HL-60 (cell line): ENCODE measurements around the gene ANKFN1.

Source experiments
- DNase-seq, 2 experiments: peaks; one replicate each; pipeline ENCODE4 v3.0.0-alpha.2; 2010 to 2020; ENCODE audit warnings: low read depth in 1 of 2, low spot score in 1 of 2
- H3K27ac ChIP-seq: fragments of 250-450 bp; sonication (Bioruptor Pico); replicated peaks from 2 replicates; pipeline ENCODE4 v1.5.1; 2020; ENCODE audit warnings: mild to moderate bottlenecking, moderate library complexity
- H3K27me3 ChIP-seq: fragments of 250-450 bp; sonication (Bioruptor Pico); 2 replicates; pipeline ENCODE4 v1.5.1; 2021; ENCODE audit warnings: mild to moderate bottlenecking, moderate library complexity; ENCODE audit not compliant: insufficient read depth, poor library complexity, severe bottlenecking
- H3K4me3 ChIP-seq: replicated peaks from 2 replicates; pipeline ENCODE4 v1.5.1; 2011; ENCODE audit warnings: mild to moderate bottlenecking, control low read depth, low read length; ENCODE audit not compliant: insufficient read depth
- GABPA ChIP-seq: IDR thresholded peaks from 2 replicates; pipeline ENCODE4 v1.6.1; 2012; ENCODE audit warnings: low read depth
- POLR2AphosphoS5 ChIP-seq: IDR thresholded peaks from 2 replicates; pipeline ENCODE4 v1.6.1; 2012; ENCODE audit warnings: low read depth
- SPI1 ChIP-seq: IDR thresholded peaks from 2 replicates; pipeline ENCODE4 v1.6.1; 2012; ENCODE audit warnings: low read depth, mild to moderate bottlenecking, borderline replicate concordance
- TF ChIP-seq, protein P1 (sequence below): IDR thresholded peaks from one replicate; pipeline ENCODE4 v1.5.1; 2011; ENCODE audit warnings: low read length, control low read depth, inconsistent platforms; ENCODE audit not compliant: insufficient read depth
- TF ChIP-seq, protein P2 (sequence below): IDR thresholded peaks from 2 replicates; pipeline ENCODE4 v1.6.1; 2012; ENCODE audit warnings: low read depth; ENCODE audit not compliant: insufficient replicate concordance

ANKFN1 gene

DNA sequence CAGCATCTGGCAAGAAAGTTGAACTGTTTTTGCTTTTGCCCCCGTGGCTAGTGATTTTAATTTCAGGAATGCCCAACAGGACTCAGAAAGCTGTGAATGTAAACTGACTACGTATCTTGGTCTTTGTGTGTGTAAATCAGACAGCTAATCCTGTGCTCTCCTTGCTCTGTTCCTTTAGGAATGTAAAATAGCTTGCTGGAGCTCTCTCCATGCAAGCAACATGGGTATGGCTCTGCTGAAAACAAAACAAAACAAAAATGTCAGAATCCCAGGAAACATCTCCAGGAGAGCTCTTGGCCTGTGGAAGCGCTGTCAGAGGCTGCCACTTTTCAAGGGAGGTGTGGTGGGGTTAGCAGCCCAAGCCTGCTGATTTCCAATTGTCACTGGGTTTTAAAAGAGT, 278.5 kb downstream of the ANKFN1 start:
- TF ChIP-seq GABPA, result no peak
- no peak for TF ChIP-seq POLR2AphosphoS5
- TF ChIP-seq SPI1, result no peak
- TF ChIP-seq, protein P1, sequence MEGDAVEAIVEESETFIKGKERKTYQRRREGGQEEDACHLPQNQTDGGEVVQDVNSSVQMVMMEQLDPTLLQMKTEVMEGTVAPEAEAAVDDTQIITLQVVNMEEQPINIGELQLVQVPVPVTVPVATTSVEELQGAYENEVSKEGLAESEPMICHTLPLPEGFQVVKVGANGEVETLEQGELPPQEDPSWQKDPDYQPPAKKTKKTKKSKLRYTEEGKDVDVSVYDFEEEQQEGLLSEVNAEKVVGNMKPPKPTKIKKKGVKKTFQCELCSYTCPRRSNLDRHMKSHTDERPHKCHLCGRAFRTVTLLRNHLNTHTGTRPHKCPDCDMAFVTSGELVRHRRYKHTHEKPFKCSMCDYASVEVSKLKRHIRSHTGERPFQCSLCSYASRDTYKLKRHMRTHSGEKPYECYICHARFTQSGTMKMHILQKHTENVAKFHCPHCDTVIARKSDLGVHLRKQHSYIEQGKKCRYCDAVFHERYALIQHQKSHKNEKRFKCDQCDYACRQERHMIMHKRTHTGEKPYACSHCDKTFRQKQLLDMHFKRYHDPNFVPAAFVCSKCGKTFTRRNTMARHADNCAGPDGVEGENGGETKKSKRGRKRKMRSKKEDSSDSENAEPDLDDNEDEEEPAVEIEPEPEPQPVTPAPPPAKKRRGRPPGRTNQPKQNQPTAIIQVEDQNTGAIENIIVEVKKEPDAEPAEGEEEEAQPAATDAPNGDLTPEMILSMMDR, result no peak
- TF ChIP-seq, protein P2, sequence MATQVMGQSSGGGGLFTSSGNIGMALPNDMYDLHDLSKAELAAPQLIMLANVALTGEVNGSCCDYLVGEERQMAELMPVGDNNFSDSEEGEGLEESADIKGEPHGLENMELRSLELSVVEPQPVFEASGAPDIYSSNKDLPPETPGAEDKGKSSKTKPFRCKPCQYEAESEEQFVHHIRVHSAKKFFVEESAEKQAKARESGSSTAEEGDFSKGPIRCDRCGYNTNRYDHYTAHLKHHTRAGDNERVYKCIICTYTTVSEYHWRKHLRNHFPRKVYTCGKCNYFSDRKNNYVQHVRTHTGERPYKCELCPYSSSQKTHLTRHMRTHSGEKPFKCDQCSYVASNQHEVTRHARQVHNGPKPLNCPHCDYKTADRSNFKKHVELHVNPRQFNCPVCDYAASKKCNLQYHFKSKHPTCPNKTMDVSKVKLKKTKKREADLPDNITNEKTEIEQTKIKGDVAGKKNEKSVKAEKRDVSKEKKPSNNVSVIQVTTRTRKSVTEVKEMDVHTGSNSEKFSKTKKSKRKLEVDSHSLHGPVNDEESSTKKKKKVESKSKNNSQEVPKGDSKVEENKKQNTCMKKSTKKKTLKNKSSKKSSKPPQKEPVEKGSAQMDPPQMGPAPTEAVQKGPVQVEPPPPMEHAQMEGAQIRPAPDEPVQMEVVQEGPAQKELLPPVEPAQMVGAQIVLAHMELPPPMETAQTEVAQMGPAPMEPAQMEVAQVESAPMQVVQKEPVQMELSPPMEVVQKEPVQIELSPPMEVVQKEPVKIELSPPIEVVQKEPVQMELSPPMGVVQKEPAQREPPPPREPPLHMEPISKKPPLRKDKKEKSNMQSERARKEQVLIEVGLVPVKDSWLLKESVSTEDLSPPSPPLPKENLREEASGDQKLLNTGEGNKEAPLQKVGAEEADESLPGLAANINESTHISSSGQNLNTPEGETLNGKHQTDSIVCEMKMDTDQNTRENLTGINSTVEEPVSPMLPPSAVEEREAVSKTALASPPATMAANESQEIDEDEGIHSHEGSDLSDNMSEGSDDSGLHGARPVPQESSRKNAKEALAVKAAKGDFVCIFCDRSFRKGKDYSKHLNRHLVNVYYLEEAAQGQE, result no peak
- Histone ChIP-seq H3K27ac (no peak overlapping the region), H3K4me3 (no peak overlapping the region), H3K27me3 (no peaks in the 10 kb centered on the region)
- no peak for DNase-seq

DNA sequence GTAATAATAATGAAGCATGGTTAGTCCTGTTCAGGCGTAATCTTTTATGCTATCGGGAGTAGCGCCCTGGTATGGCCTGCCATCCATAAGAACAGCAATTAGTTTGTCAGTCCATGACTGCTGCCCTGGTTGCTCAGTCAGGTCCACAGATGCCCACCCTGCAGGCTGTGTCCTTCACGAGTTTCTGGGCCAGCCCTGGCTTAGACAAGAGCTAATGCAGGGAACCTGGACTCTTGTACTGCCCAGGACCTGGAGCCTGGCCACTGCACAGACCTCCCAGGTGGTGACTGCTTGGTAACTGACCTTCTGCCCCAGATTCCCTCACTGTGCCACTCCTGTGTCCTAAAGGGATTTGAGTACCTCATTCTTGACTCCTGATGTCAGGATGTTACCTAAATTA, 279.2 kb downstream of the ANKFN1 start:
- no peak for TF ChIP-seq POLR2AphosphoS5
- TF ChIP-seq GABPA, result no peak
- TF ChIP-seq, protein P2, result no peak
- no peak for TF ChIP-seq SPI1
- TF ChIP-seq, protein P1, result no peak
- no peak for DNase-seq
- no peaks in the 10 kb centered on the region for H3K27me3 ChIP-seq
- no peak overlapping the region for H3K4me3 ChIP-seq
- no peak overlapping the region for H3K27ac ChIP-seq

DNA sequence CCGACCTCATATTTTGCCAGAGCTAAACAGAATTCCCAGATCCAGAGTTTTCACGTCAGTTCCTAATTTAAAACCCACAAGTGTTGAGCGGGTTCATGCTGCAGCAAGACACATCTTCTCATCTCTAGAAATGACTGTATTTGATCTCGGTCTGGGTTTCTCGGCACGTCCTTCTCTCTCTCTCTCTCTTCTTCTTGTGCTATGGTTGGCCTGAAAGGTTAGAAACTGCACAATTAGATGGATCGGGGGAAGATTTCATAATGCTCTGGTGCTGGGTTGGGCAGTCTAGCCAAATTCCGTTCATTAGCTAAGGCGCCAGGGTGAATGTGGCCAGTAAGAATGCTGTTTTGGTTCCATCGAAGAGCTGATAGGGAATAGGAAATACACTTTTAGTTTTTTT, 281.3 kb downstream of the ANKFN1 start:
- Histone ChIP-seq H3K4me3 (no peak overlapping the region), H3K27ac (no peak overlapping the region), H3K27me3 (no peaks in the 10 kb centered on the region)
- DNase-seq, result no peak
- TF ChIP-seq SPI1 (no peak), POLR2AphosphoS5 (no peak), GABPA (no peak)
- TF ChIP-seq, protein P2, result no peak
- TF ChIP-seq, protein P1, result no peak
